Measurements from ENCODE around the gene ZCCHC2. TPM values are rescaled to one million over a fixed set of nuclear protein-coding genes. Genes with fewer than 3 reads are reported as not detected.

The ZCCHC2 gene
- total RNA-seq, 1 donor from 2014 or later, result 38.2 TPM

GRCh38 chr18:62607708-62608428 lies 85.0 kb downstream of the ZCCHC2 start:
- DNase-seq (ENCODE audit: low spot score), result no peak

DNA sequence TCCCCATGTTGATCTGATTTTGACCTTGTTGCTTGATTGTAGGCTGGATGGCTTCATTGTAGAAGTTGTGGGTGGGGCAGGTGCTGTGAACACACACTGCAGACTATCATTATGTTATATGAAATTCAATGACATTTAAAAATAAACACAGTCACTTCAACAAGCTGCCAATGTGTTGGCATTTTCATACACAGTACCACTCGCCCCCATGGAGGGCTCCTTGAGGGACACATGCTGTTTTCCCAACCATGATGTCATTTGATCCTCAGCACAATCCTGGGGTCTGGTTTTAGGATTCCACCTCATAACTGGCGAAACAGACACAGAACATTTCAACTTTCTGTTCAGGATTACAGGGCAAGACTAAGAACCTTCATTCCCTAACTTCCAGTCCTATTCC lies 86.9 kb downstream of the ZCCHC2 start:
- no peak for DNase-seq (ENCODE audit: low spot score)

DNA sequence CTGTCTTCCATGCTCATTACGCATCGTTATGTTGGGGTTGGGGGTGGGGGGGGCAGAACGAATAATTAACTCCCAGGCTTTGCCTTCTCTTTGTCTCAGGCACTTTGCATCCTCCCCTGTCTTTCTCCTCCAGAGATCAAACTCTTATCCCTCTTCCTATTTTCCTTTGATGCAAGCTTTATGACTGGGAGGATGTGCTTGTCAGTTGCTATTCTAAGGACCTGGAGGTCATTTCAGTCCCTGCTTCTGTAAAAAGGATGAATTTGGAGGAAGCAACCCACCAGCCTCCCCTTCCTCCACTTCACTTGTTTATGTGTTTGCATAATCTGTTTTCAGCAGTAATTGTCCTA lies 87.5 kb downstream of the ZCCHC2 start:
- no peak for DNase-seq (ENCODE audit: low spot score)

- no peak for DNase-seq (ENCODE audit: low spot score)
Observed at GRCh38 chr18:62610701-62611411, 88.0 kb downstream of the ZCCHC2 start.

DNA sequence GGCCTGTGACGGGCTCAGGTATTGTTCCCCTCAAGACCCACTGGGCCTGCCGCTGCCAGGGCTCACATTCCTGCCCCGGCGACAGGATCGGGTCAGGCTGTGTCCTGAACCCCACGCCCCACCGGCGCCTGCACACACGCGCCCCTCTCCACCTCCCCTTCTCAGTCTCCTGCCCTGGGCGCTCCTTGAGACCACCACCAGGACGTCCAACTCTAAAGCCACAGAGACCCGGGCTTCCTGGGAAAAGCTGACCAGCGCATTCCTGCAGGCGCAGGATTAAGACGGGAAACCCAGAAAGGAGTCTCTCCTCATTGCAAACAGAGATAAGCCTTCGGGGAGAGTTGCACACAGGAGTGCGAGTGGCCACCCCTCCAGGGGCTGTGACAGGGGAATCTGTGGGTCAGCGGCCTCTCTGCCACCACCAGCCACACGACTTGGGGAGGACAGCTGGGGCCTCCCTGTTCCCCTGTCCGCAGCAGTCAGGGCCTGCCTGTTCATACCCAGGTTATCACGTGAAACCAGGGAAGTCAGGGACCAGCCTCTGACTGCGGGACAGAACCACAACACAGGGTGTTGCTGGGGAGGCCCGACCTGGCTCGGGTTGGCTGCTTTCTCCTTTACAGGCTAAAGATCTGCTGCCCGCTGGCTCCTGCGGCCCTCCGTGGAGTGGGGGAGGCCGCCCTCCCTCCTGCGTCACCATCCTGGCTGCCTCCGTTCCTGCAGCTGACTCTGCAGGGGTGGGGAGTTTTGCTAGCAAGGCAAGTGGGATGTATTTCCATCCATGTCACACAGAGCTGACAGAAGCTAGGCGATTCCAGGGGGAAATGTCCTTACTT lies 88.8 kb downstream of the ZCCHC2 start:
- no peak for DNase-seq (ENCODE audit: low spot score)

- DNase-seq (ENCODE audit: low spot score), result no peak
Observed at GRCh38 chr18:62612289-62612645, 89.4 kb downstream of the ZCCHC2 start.

DNA sequence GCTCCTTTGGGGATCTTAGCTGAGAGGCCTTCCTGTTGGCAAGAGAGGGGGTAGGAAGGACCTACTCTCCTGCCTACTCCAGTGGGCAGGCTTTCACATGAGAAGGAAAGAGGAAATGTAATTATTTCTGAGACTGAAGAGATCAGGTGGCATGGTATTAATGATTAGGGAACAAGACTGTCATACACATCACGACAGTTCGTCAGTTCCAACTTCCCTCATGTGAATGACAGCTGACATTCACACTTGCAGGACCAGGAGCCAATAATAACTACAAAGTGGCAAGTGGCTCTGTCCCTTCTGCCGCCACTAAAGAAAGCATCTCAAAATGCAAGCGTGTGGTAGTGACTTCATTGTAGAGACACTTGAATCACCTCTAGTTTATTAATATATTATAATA lies 90.0 kb downstream of the ZCCHC2 start:
- no peak for DNase-seq (ENCODE audit: low spot score)

GRCh38 chr18:62614494-62614893 lies 91.7 kb downstream of the ZCCHC2 start:
- no peak for DNase-seq (ENCODE audit: low spot score)

- no peak for DNase-seq (ENCODE audit: low spot score)
Observed at GRCh38 chr18:62616331-62616805, 93.5 kb downstream of the ZCCHC2 start.

DNA sequence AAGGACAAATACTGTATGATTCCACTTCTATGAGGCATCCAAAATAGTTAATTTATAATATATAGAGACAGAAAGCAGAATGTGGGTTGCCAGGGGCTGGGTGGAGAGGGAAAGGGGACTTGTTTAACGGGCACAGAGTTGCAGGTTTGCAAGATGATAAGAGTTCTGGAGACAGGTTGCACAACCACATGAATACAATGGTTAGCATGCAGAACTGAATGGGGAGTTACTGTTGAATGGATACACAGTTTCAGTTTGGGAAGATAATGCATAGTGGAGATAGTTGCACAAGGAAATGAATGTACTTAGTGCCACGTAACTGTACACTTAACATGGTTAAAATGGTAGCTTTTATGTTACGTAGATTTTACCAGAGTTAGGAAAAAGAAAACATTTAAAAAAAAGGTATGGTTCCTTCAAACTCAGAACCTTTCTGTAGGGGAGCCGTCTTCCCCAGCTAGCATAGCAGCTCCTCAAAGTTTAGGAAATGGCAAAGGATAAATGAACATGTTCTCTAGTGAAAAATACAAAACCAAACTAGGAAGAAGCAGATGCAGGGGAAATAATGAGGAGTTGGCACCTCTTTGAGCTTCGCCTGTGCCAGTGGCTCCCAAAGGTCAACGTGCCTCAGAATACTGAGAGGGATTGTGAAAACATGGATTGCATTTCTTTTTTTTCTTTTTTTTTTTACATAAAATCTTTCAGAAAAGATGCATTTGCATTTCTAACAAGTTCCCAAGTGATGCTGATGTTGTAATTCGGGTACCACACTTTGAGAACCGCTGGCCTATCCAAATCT lies 95.2 kb downstream of the ZCCHC2 start:
- no peak for DNase-seq (ENCODE audit: low spot score)

DNA sequence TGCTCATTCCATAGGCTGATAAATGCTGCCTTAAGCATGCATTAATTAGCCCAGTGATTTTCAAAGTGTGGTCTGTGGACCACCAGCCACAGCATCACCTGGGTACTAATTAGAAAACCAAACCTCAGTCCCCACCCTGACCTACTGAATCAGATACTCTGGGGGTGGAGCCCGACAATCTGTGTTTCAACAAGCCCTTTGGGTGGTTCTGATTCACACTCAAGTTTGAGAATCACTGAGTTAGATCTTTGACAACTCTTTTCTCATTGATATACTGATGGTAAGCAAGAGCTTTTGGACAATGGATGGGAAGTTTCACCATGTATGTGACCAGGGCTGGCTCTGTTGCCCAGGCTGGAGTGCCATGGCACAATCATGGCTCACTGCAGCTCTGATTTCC lies 95.9 kb downstream of the ZCCHC2 start:
- DNase-seq (ENCODE audit: low spot score), result no peak

GRCh38 chr18:62621546-62621945 lies 98.7 kb downstream of the ZCCHC2 start:
- no peak for DNase-seq (ENCODE audit: low spot score)

DNA sequence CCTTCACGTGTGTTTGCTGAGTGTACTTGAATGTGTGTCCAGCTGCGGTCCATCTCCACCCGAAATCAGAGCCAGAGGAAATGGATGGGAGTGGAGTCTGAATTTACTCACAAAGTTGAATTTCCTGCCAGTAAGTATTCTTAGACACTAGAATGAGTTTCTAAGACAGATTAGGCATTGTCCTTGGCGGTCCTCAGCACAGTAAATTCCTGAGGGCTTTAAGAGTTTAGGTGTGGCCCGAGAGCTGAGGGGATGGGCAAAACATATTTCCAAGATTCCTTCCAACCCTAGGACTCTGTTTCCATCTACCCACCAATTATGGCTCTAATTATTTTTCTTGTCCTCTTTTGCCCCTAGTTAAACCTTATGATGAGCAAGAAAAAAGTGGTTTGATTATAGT lies 102.2 kb downstream of the ZCCHC2 start:
- DNase-seq (ENCODE audit: low spot score), result no peak

Other genes starting within 250 kb of the ZCCHC2 start
- gene TNFRSF11A, start 197.7 kb upstream of the ZCCHC2 start, total RNA-seq, result 38.9 TPM
- 33.2 TPM for gene PHLPP1, start 192.5 kb downstream of the ZCCHC2 start, total RNA-seq